GM21786 (cell line): ENCODE data around the gene LRMDA.

Experiments used
- ATAC-seq: cut with Tn5 transposase; IDR thresholded peaks from one replicate; pipeline ENCODE4 v1.9.1; 2021; ENCODE audit not compliant: unreplicated experiment

LRMDA gene

DNA sequence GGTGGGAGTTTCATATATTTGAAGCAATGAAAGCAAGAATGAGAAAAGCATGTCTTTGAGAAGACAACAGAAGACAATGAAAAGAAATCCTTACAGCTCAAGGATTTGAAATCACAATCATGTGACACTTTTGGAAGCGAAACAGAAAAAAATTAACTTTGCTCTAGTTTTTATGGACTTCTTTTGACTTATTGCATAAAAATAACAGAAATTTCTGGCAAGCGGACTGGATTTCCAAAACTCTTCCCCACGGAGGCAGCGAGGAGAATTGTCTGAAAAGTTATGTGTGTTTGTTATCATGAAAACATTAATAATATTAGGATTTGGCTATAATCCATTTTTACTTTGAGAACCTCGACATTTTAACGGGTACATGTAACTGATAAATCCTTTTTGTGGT lies 223.3 kb downstream of the LRMDA start:
- ATAC-seq, result no peak

GRCh38 chr10:75655791-75656451 lies 224.5 kb downstream of the LRMDA start:
- no peak for ATAC-seq

DNA sequence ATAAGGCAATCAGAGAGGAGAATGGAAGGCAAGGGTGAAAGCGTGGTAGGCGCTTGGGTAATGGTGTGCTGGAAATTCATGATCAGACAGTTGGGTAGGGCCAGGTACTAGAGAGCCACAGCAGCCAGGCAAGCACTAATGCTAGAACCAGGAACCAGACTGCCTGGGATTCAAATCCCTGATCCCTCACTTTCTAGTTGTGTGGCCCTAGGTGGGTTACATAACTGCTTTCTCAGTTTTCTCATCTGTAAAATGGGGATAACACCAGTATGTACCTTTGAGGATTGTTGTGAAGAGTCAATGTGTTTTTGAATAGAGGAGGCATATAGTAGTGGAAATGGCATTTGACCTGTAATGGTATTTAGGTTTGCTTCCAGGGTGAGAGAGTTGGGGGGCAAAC lies 225.9 kb downstream of the LRMDA start:
- no peak for ATAC-seq

GRCh38 chr10:75658036-75658435 lies 226.6 kb downstream of the LRMDA start:
- ATAC-seq, result no peak

GRCh38 chr10:75658496-75658895 lies 227.1 kb downstream of the LRMDA start:
- no peak for ATAC-seq

- no peak for ATAC-seq
Measured at GRCh38 chr10:75658915-75659314, 227.5 kb downstream of the LRMDA start.

- no peak for ATAC-seq
Measured at GRCh38 chr10:75660823-75661222, 229.4 kb downstream of the LRMDA start.

GRCh38 chr10:75662715-75663114 lies 231.3 kb downstream of the LRMDA start:
- ATAC-seq, result no peak

DNA sequence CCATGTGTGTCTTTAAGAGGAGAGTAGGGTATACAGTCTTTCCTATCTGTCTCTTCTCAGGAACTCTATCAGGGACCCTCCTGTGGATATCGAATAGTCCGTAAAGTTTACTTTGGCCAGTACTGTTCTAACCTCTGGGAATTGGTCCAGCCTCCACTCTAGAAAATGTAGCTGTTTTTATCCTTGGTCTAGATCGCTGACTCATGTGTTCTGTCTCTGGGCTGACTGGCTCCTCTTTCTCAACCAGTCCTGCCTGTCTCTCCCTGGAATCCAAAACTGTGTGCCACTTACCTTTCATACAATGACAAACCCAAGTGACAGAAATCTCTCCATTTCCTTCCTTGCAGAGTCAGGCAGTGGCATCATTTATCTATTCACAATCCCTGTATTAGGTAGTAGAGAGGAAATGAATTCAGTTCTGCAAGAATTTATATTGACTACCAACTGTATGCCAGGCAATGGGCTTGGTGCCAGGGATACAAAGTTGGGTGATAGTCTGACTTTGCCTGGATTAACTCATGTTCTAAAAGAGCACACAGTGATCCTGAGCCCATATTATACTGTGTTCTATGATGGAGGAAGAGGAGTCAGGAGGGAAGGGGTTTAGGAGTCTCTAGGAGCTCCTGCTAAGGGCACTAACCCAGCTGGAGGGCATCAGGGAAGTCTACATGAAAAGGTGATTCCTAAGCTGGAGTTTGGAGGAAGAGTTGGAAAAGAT lies 232.7 kb downstream of the LRMDA start:
- no peak for ATAC-seq

GRCh38 chr10:75664968-75665367 lies 233.5 kb downstream of the LRMDA start:
- ATAC-seq, result no peak

GRCh38 chr10:75665707-75666106 lies 234.3 kb downstream of the LRMDA start:
- ATAC-seq, result no peak

DNA sequence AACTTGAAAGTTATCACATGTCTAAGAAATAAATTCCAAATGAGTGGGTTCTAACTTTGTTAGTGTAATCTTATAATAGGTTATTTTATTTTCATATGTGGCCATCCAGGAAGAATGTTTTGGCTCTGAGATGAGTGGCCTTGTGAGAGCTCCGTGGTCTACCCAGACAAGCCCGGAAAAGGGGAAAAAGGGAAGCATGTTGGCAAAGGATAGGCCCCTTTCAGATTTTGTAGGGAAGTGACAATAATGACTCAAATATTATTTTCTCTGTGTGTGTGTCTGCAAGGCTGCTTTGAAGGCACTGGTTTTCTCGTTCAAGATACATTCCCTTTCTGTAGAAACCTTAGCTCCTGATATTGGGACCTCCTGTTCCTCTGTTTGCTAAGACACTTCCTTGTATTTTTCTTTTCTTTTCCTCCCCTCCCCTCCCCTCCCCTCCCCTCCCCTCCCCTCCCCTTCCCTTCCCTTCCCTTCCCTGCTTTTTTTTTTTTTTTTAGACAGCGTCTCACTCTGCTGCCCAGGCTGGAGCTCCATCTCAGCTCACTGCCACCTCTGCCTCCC lies 240.8 kb downstream of the LRMDA start:
- no peak for ATAC-seq

DNA sequence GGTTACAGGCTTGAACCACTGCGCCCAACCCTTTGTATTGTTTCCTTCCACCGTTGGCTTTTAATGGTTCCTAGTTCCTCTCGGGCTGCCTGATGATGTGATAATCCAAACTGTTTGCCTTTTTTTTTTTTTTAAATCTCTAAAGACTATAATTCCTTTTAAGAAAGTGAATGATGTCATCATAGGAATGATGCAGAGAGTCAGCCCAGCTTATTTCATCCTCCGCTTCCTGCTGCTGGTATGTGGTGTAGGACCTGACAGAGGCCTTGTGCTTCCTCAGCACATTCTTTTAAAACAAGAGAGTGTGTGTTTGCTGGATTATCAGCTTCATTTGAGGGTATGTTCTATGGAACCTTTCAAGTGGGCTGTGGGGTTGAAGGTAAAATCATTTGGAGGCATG lies 241.4 kb downstream of the LRMDA start:
- ATAC-seq, result no peak

DNA sequence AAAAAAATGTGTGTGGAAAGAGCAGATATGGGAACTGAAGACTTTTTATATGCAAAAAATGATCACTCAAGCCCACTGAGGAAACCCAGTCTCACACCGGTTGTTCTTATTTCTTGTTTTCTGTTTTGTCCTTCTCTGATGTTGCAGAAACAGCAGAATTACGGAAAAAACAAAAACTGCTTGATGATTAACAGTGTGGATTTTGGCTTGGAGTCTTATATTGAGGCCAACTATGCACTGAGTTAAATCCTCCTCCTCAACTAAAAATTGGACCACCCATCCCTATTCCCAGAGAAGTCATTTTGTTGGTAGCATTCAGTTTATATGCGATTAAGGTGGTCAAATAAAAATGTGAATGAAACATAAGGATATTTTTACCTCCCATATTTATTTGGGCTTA lies 246.1 kb downstream of the LRMDA start:
- no peak for ATAC-seq

DNA sequence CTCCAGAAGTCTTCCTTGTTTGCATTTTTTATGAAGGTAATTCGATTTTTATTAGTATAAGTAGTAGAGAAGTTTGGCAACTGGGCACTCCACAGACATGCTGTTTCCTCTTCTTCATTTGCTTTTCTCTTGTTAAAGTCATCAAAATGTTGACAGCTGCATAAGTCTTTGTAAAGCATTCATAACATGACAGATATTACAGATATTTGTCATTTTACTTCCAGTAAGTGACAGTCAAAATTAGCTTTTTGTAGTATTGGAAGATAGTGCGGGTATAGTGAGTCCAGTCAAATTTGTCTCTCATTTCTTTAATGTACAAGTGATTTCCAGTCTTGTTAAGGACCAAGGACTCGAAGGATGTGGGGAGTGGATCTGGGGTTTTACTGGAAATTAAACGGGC lies 247.1 kb downstream of the LRMDA start:
- ATAC-seq, result no peak

GRCh38 chr10:75679536-75679935 lies 248.1 kb downstream of the LRMDA start:
- no peak for ATAC-seq

- no peak for ATAC-seq
Measured at GRCh38 chr10:75681334-75681733, 249.9 kb downstream of the LRMDA start.

DNA sequence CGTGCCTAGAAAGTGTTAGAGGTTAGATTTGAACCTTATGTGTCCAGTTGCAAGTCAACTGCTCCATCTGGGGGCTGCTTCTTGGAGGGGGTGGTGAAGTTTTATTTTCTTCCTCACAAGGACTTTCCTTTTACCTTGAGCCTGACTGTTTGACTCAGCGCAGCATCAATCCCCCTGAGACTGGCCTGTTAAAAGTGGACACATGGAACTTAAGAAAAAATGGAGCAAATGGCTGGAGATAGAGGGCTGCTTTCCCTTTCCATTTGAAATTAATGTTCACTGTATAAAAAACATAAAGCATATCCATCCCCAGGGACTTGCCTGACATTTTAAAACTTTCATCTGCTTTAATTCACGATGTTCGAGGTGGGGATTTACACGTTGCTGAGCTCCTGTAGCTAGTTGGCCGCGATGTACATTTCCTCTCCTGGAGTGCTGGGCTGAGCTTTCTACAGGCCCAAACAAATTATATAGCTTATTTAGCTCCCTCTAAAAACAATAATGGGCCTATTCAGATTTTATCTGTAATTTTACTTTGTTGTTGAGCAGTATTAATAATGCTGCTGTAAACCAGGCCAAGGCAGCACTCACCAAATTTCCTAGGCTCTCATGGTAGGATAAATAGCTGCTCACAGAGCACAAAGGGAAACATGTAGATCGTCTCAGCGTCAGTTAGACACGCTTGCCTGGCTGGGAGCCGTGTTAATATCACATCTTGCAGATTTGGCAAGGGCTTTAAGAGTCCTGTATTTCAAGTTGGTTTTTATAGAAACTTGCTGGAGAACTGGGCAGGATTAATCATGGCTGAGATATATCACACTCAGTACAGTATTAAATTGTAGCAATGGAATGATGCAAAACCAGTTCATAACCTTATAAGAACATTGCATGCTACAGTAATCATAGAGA lies 251.5 kb downstream of the LRMDA start:
- ATAC-seq, result no peak

DNA sequence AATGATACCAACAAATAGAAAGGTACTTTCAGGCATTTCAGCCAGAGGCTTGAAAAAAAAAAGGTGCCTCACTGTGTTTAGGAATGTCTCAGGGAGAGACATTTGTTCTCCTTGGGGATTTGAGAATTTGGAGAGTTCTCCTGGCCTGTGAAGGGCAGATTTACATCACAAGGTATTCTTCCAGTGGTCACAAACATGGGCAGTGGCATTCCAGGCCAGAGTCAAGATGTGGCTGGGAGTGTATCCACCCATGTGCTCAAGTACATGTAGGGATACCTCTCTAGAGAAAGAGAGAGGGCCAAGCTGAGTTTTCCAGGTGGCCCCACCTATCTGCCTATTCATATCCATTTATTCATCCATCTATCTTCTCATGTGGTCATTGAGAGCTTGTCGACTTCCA lies 253.8 kb downstream of the LRMDA start:
- ATAC-seq, result no peak

GRCh38 chr10:75688506-75689300 lies 257.3 kb downstream of the LRMDA start:
- no peak for ATAC-seq

DNA sequence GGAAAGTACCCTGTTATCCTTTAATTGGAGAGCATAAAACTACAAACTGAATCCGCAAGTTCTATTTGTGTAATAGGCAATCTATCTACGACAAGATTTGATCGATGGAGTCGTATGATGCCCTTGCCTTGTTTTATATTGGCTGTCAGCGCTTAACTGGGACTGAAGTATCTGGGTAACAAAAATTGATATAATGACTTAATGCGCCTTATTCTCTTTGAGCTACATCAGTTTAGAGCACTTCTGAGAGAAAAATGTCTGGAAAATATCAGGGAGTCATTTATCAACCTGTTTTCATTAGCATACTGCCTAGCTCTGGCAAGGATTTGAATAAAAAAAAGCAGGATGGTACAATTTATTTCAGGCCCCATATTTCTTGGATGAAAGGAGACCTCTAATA lies 262.1 kb downstream of the LRMDA start:
- no peak for ATAC-seq
